Erythroblast (primary cell): ENCODE results near the gene PNLDC1.

Source experiments
- GATA1 ChIP-seq: IDR thresholded peaks from 2 replicates; pipeline ENCODE4 v1.6.1; 2011; ENCODE audit warnings: low read depth, mild to moderate bottlenecking, control low read depth, low read length, moderate library complexity
- POLR2A ChIP-seq: IDR thresholded peaks from 2 replicates; pipeline ENCODE4 v1.6.1; 2011; ENCODE audit warnings: mild to moderate bottlenecking, low read length

GRCh38 chr6:159831373-159831679 lies 31.2 kb downstream of the PNLDC1 start:
- TF ChIP-seq POLR2A (no peak), GATA1 (no peak)
